ENCODE data around the gene TDRD12.

Gene TDRD12

GRCh38 chr19:32719611-32720059, at the start of gene TDRD12:
TSS of gene TDRD12 (plus strand) at chr19:32719767. CDS start at chr19:32720073, 306 bp downstream.
- Histone ChIP-seq H3K36me3 (replicated peaks; ENCODE audit: low read depth, low read length) (peaks cover 16% of the 10 kb centered on the region), H3K4me1 (ENCODE audit: low read length) (no peaks in the 10 kb centered on the region), H2AFZ (ENCODE audit: low read depth, low read length) (no peak within 1 kb of the TSS), H4K20me1 (ENCODE audit: insufficient read depth, low read length) (no peaks in the 10 kb centered on the region), H3K4me2 (ENCODE audit: low read length) (no peak within 1 kb of the TSS), H3K27ac (ENCODE audit: low read length) (no peak within 1 kb of the TSS), H3K9ac (ENCODE audit: low read length) (no peak within 1 kb of the TSS), H3K79me2 (ENCODE audit: low read length) (no peaks in the 10 kb centered on the region), H3K4me3 (ENCODE audit: low read length) (no peak within 1 kb of the TSS), H3K9me3 (ENCODE audit: insufficient read depth, low read length) (no peaks in the 10 kb centered on the region), H3K27me3 (ENCODE audit: low read depth, low read length) (no peaks in the 10 kb centered on the region)
- TF ChIP-seq EZH2phosphoT487 (IDR thresholded peaks at IDR 0.05; ENCODE audit: low read depth) (no peak), CTCF (IDR thresholded peaks at IDR 0.05; ENCODE audit: low read depth, low read length) (peak; percentile 13; the same call in 1 of the 2 replicates)

- Histone ChIP-seq H3K9me3 (ENCODE audit: insufficient read depth, low read length) (no peaks in the 10 kb centered on the region), H3K9ac (ENCODE audit: low read length) (no peak overlapping the region), H3K27me3 (ENCODE audit: low read depth, low read length) (no peaks in the 10 kb centered on the region), H4K20me1 (ENCODE audit: insufficient read depth, low read length) (peaks cover 53% of the 10 kb centered on the region), H3K27ac (ENCODE audit: low read length) (no peak overlapping the region), H3K4me2 (ENCODE audit: low read length) (no peak overlapping the region), H3K36me3 (replicated peaks; ENCODE audit: low read depth, low read length) (peaks cover 9% of the 10 kb centered on the region), H3K4me1 (ENCODE audit: low read length) (peaks cover 8% of the 10 kb centered on the region), H2AFZ (ENCODE audit: low read depth, low read length) (no peak overlapping the region), H3K79me2 (ENCODE audit: low read length) (peaks cover 79% of the 10 kb centered on the region), H3K4me3 (ENCODE audit: low read length) (no peak overlapping the region)
- TF ChIP-seq CTCF (IDR thresholded peaks at IDR 0.05; ENCODE audit: low read depth, low read length) (no peak), EZH2phosphoT487 (IDR thresholded peaks at IDR 0.05; ENCODE audit: low read depth) (no peak)
Measured at GRCh38 chr19:32671883-32672593, 47.5 kb upstream of the TDRD12 start.

GRCh38 chr19:32672841-32673240, 46.7 kb upstream of the TDRD12 start:
- no peak overlapping the region for H3K27ac ChIP-seq (ENCODE audit: low read length)
- peaks cover 6% of the 10 kb centered on the region for H3K36me3 ChIP-seq (replicated peaks; ENCODE audit: low read depth, low read length)
- no peak overlapping the region for H3K4me2 ChIP-seq (ENCODE audit: low read length)
- no peaks in the 10 kb centered on the region for H3K9me3 ChIP-seq (ENCODE audit: insufficient read depth, low read length)
- TF ChIP-seq EZH2phosphoT487 (IDR thresholded peaks at IDR 0.05; ENCODE audit: low read depth) (no peak), CTCF (IDR thresholded peaks at IDR 0.05; ENCODE audit: low read depth, low read length) (no peak)
- peaks cover 8% of the 10 kb centered on the region for H3K4me1 ChIP-seq (ENCODE audit: low read length)
- peaks cover 70% of the 10 kb centered on the region for H3K79me2 ChIP-seq (ENCODE audit: low read length)
- no peaks in the 10 kb centered on the region for H3K27me3 ChIP-seq (ENCODE audit: low read depth, low read length)
- no peak overlapping the region for H3K9ac ChIP-seq (ENCODE audit: low read length)
- H3K4me3 ChIP-seq (ENCODE audit: low read length), result no peak overlapping the region
- no peak overlapping the region for H2AFZ ChIP-seq (ENCODE audit: low read depth, low read length)
- H4K20me1 ChIP-seq (ENCODE audit: insufficient read depth, low read length), result peaks cover 51% of the 10 kb centered on the region

DNA sequence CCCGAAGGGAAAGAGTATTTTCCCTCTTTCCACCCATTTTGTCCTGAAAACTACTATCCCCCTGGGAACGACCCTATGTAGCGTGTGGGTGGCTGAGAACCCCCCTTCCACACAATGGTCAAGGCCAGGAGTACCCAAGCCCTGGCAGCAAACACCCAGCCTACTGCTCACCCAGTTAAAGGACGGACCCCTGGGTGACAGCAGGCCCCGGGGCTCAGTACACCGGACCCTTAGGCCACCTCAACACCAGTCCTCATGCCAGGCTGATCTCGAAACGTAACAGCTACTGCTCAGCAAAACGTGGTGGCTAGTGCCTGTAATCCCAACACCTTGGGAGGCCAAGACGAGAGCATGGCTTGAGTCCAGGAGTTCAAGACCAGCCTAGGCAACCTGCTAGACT, 46.0 kb upstream of the TDRD12 start:
- TF ChIP-seq EZH2phosphoT487 (IDR thresholded peaks at IDR 0.05; ENCODE audit: low read depth) (no peak), CTCF (IDR thresholded peaks at IDR 0.05; ENCODE audit: low read depth, low read length) (no peak)
- peak overlapping the region; percentile 86; the same call in 1 of the 2 replicates for H3K9ac ChIP-seq (ENCODE audit: low read length)
- H3K27ac ChIP-seq (ENCODE audit: low read length), result no peak overlapping the region
- peak overlapping the region; percentile 98 for H3K4me2 ChIP-seq (ENCODE audit: low read length)
- H3K79me2 ChIP-seq (ENCODE audit: low read length), result peaks cover 63% of the 10 kb centered on the region
- peak overlapping the region; percentile 95 for H3K4me3 ChIP-seq (ENCODE audit: low read length)
- H3K27me3 ChIP-seq (ENCODE audit: low read depth, low read length), result no peaks in the 10 kb centered on the region
- peaks cover 46% of the 10 kb centered on the region for H4K20me1 ChIP-seq (ENCODE audit: insufficient read depth, low read length)
- peaks cover 4% of the 10 kb centered on the region for H3K36me3 ChIP-seq (replicated peaks; ENCODE audit: low read depth, low read length)
- peaks cover 8% of the 10 kb centered on the region for H3K4me1 ChIP-seq (ENCODE audit: low read length)
- no peak overlapping the region for H2AFZ ChIP-seq (ENCODE audit: low read depth, low read length)
- no peaks in the 10 kb centered on the region for H3K9me3 ChIP-seq (ENCODE audit: insufficient read depth, low read length)
